Liver (tissue), 9 donors: ENCODE measurements around the gene FSCN2. TPM values are rescaled to one million over a fixed set of nuclear protein-coding genes. Genes with fewer than 3 reads are reported as not detected.

ENCODE experiments used
- DNase-seq: peaks from one replicate; pipeline ENCODE4 v3.0.0-alpha.2; 2017; ENCODE audit warnings: low spot score
- H3K27ac ChIP-seq, 2 donors: one replicate each; pipeline ENCODE4 v1.7.0; 2013; ENCODE audit warnings: inconsistent platforms in 2 of 2, low read length in 2 of 2, control low read depth in 1 of 2, low read depth in 1 of 2, mild to moderate bottlenecking in 1 of 2
- H3K27me3 ChIP-seq, 4 donors: one replicate each; pipeline versions ENCODE4 v1.6.1 to v1.7.0; 2013; ENCODE audit warnings: low read length in 3 of 4, inconsistent platforms in 1 of 4, mild to moderate bottlenecking in 1 of 4, moderate library complexity in 1 of 4; ENCODE audit not compliant: control insufficient read depth in 4 of 4, insufficient read depth in 4 of 4
- H3K36me3 ChIP-seq, 4 donors: one replicate each; pipeline versions ENCODE4 v1.6.1 to v1.7.0; 2013; ENCODE audit warnings: low read length in 3 of 4, mild to moderate bottlenecking in 3 of 4, low read depth in 1 of 4, moderate library complexity in 1 of 4; ENCODE audit not compliant: control insufficient read depth in 4 of 4, insufficient read depth in 3 of 4
- H3K4me1 ChIP-seq, 4 donors: one replicate each; pipeline versions ENCODE4 v1.6.1 to v1.7.0; 2013; ENCODE audit warnings: low read length in 3 of 4, mild to moderate bottlenecking in 3 of 4, moderate library complexity in 1 of 4; ENCODE audit not compliant: control insufficient read depth in 4 of 4, insufficient read depth in 4 of 4
- H3K4me3 ChIP-seq, 3 donors: one replicate each; pipeline versions ENCODE4 v1.6.1 to v1.7.0; 2013; ENCODE audit warnings: low read length in 3 of 3, control low read depth in 1 of 3, low read depth in 1 of 3, mild to moderate bottlenecking in 1 of 3
- H3K9ac ChIP-seq, 2 donors: one replicate each; pipeline ENCODE4 v1.7.0; 2013; ENCODE audit warnings: low read length in 2 of 2, mild to moderate bottlenecking in 2 of 2, moderate library complexity in 2 of 2, control low read depth in 1 of 2, low read depth in 1 of 2
- H3K9me3 ChIP-seq, 4 donors: one replicate each; pipeline versions ENCODE4 v1.6.1 to v1.7.0; 2013; ENCODE audit warnings: low read length in 3 of 4; ENCODE audit not compliant: control insufficient read depth in 4 of 4
- EGR1 ChIP-seq, 2 donors: IDR thresholded peaks; 2 replicates each; pipeline ENCODE4 v1.6.1; 2016 to 2018; ENCODE audit warnings: antibody characterized with exemption in 2 of 2, low read depth in 2 of 2
- FOXA1 ChIP-seq: IDR thresholded peaks from 2 replicates; pipeline ENCODE4 v1.6.1; 2016; ENCODE audit warnings: antibody characterized with exemption
- FOXA2 ChIP-seq: IDR thresholded peaks from 2 replicates; pipeline ENCODE4 v1.6.1; 2016; ENCODE audit warnings: antibody characterized with exemption
- GABPA ChIP-seq, 2 donors: IDR thresholded peaks in 1 of 2; conservative IDR thresholded peaks in 1 of 2; 2 replicates each; pipeline ENCODE4 v1.6.1; 2016; ENCODE audit warnings: antibody characterized with exemption in 2 of 2, mild to moderate bottlenecking in 1 of 2, moderate library complexity in 1 of 2
- HNF4A ChIP-seq, 2 donors: conservative IDR thresholded peaks; 2 replicates each; pipeline ENCODE4 v1.6.1; 2016; ENCODE audit warnings: antibody characterized with exemption in 2 of 2, mild to moderate bottlenecking in 2 of 2
- HNF4G ChIP-seq: IDR thresholded peaks from 2 replicates; pipeline ENCODE4 v1.6.1; 2016; ENCODE audit warnings: antibody characterized with exemption
- RAD21 ChIP-seq, 2 donors: IDR thresholded peaks; 2 replicates each; pipeline ENCODE4 v1.6.1; 2016; ENCODE audit warnings: antibody characterized with exemption in 2 of 2, mild to moderate bottlenecking in 2 of 2
- SP1 ChIP-seq: IDR thresholded peaks from 2 replicates; pipeline ENCODE4 v1.6.1; 2018; ENCODE audit warnings: antibody characterized with exemption, mild to moderate bottlenecking
- YY1 ChIP-seq: IDR thresholded peaks from 2 replicates; pipeline ENCODE4 v1.6.1; 2016; ENCODE audit warnings: antibody characterized with exemption, mild to moderate bottlenecking
- WGBS: extraction: QIAGEN DNeasy Blood & Tissue Kit; methylation state at CpG from one replicate; pipeline ENCODE4 v1.1.7; 2013; 5-methylcytosine and 5-hydroxymethylcytosine counted together
- polyA plus RNA-seq, 2 donors: library from polyadenylated mRNA; stranded (reverse) in 1 of 2; unstranded in 1 of 2; fragments of 200-250 nt in 1 of 2; fragments of >200 nt in 1 of 2; fragmentation: Nextera tagmentation in 1 of 2; extraction: Ambion mirVana in 1 of 2; gene quantifications; one replicate each; pipeline versions ENCODE4 v1.2.1 to v1.2.3, GENCODE V29; 2013 to 2015
- total RNA-seq, 2 donors: library from RNA; depleted of rRNA; stranded (reverse); fragments of >200 nt; gene quantifications; one replicate each; pipeline ENCODE4 v1.2.3, GENCODE V29; 2014
- TF ChIP-seq, protein P1 (sequence below): IDR thresholded peaks from 2 replicates; pipeline ENCODE4 v1.6.1; 2016; ENCODE audit warnings: antibody characterized with exemption
- TF ChIP-seq, protein P2 (sequence below): IDR thresholded peaks from 2 replicates; pipeline ENCODE4 v1.6.1; 2016; ENCODE audit warnings: antibody characterized with exemption, mild to moderate bottlenecking
- donor health status: healthy.
- donor health status: healthy.
- donor health status: healthy.
- donor health status: healthy.
- donor health status: healthy.

FSCN2 gene
- total and polyA plus RNA-seq, 4 donors, result 0.09 to 0.42 TPM; not detected in 2

DNA sequence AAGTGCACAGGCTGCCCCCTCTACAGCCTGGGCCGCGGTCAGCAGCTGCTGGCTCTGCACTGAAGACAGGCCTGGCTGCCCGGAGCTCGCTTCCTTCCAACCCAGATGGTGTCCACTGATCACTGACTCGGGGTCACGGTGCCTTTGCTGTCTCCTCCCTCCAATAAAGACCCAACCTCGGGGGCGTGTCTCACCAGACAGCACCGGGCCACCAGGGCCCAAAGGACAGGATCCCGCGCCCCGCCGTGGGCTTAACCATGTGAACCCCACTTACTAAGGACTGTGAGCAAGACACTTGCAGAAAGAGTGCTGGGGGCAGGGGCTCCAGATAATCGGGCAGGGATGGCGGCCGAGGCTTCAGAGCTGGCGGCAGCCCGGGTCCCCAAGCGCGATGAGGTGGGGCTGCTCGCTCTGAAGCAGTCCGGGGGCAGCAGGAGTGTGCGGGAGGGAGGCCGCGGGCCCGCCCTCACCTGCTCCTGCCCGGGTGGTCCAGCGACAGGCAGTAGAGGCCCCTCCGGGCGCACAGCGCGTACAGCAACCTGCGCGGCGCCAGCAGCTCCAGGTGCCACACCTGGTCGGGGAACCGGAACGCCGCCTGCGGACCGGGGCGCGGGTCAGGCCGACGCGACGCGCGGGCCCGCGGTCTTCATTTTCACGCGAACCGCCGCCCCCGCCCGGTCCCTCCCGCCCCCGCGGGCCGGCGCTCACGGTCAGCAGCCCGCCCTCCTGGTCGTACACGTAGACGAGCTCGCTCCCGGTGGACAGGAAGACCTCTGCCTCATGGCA, 23.5 kb downstream of the FSCN2 start:
- Histone ChIP-seq H3K4me3 (peak overlapping the region; percentile 77 to 97 (median 94)), H3K9me3 (no peaks in the 10 kb centered on the region), H3K4me1 (peaks cover 5 to 38% (median 31%) of the 10 kb centered on the region in 4 donors), H3K9ac (peak overlapping the region; percentile 17 to 38), H3K27me3 (no peaks in the 10 kb centered on the region), H3K27ac (peak overlapping the region; percentile 85 to 86), H3K36me3 (peaks cover 5 to 24% (median 7%) of the 10 kb centered on the region in 4 donors)
- TF ChIP-seq EGR1 (IDR thresholded peaks at IDR 0.05; ENCODE audit: low read depth in 2 of 2), result no peak
- TF ChIP-seq, protein P1, sequence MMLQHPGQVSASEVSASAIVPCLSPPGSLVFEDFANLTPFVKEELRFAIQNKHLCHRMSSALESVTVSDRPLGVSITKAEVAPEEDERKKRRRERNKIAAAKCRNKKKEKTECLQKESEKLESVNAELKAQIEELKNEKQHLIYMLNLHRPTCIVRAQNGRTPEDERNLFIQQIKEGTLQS, result no peak
- peak; percentile 60 for DNase-seq
- under 1% methylated on average over 69 of the region's 69 CpGs for whole genome bisulfite sequencing

DNA sequence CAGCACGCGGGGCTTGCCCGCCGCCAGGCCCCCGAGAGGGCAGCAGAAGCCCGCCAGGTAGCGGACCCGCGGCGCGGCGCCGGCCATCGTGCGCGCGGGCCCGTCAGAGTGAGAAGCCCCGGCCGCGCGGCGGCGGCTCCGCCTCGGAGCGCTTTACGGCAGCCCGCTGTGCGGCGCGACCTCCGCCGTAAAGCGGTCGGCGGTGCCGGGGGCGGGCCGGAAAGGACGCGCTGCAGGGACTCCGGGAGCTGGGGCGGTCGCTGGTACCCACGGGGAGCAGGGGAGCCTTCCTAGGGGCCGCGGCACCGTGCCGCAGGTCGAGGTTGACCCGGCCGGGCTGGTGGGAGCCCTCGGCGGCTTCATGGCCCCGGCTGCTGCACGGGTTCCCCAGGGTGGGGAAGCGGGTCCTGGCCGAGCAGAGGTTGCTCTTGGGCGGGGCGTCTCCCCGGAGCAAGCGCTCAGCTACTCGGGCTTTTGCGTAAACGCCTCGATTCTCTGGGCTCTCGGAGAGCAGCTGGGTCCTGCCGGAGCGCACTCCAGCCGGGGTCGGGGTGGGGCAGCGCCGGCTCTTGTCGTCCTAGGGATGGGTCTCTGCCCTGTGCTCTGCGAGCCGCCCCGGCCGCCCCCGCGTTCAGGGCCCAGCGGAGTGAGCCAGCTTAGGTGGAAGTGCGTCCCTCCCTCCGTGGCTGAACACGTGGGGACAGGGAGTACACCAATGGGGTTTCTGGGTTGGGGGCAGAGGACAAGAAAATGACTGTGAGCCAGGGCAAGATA, 24.3 kb downstream of the FSCN2 start, which contains the start of gene FAAP100:
Gene FAAP100 (minus strand): TSS at position 110 of the 774 bp plus-strand sequence. CDS start 23 bp downstream, at position 87.
- Histone ChIP-seq H3K9ac (peak within 1 kb of the TSS; percentile 17 to 38), H3K36me3 (peaks cover 0 to 24% (median 6%) of the 10 kb centered on the region in 4 donors), H3K4me1 (peaks cover 5 to 38% (median 31%) of the 10 kb centered on the region in 4 donors), H3K4me3 (peak within 1 kb of the TSS; percentile 77 to 97 (median 94)), H3K9me3 (no peaks in the 10 kb centered on the region), H3K27me3 (no peaks in the 10 kb centered on the region), H3K27ac (peak within 1 kb of the TSS; percentile 85 to 86)
- WGBS, result under 1% methylated on average over 85 of the region's 85 CpGs
- DNase-seq, result peak; percentile 84
- TF ChIP-seq FOXA1 (no peak), HNF4G (no peak), SP1 (no peak), GABPA (IDR thresholded peaks at IDR 0.05 in 1 of 2, conservative IDR thresholded peaks at IDR 0.05 in 1 of 2) (peak in 1 of 2 donors; percentile 83), EGR1 (IDR thresholded peaks at IDR 0.05; ENCODE audit: low read depth in 2 of 2) (peak; percentile 52 to 61), YY1 (peak; percentile 8), RAD21 (IDR thresholded peaks at IDR 0.05) (no peak), FOXA2 (no peak), HNF4A (conservative IDR thresholded peaks at IDR 0.05) (no peak)
- TF ChIP-seq, protein P2, sequence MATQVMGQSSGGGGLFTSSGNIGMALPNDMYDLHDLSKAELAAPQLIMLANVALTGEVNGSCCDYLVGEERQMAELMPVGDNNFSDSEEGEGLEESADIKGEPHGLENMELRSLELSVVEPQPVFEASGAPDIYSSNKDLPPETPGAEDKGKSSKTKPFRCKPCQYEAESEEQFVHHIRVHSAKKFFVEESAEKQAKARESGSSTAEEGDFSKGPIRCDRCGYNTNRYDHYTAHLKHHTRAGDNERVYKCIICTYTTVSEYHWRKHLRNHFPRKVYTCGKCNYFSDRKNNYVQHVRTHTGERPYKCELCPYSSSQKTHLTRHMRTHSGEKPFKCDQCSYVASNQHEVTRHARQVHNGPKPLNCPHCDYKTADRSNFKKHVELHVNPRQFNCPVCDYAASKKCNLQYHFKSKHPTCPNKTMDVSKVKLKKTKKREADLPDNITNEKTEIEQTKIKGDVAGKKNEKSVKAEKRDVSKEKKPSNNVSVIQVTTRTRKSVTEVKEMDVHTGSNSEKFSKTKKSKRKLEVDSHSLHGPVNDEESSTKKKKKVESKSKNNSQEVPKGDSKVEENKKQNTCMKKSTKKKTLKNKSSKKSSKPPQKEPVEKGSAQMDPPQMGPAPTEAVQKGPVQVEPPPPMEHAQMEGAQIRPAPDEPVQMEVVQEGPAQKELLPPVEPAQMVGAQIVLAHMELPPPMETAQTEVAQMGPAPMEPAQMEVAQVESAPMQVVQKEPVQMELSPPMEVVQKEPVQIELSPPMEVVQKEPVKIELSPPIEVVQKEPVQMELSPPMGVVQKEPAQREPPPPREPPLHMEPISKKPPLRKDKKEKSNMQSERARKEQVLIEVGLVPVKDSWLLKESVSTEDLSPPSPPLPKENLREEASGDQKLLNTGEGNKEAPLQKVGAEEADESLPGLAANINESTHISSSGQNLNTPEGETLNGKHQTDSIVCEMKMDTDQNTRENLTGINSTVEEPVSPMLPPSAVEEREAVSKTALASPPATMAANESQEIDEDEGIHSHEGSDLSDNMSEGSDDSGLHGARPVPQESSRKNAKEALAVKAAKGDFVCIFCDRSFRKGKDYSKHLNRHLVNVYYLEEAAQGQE, result peak; percentile 14
